GM21423 (cell line): ENCODE results near the gene GABBR2.
"Not testable (repeated sequence)": the region's sequence is repeated elsewhere in the genome, so short reads cannot be mapped to it uniquely, and the experiment has no call there.

Experiments
- ATAC-seq: cut with Tn5 transposase; IDR thresholded peaks from one replicate; pipeline ENCODE4 v1.9.1; 2021; ENCODE audit warnings: mild to moderate bottlenecking, moderate library complexity; ENCODE audit not compliant: unreplicated experiment

Gene GABBR2

DNA sequence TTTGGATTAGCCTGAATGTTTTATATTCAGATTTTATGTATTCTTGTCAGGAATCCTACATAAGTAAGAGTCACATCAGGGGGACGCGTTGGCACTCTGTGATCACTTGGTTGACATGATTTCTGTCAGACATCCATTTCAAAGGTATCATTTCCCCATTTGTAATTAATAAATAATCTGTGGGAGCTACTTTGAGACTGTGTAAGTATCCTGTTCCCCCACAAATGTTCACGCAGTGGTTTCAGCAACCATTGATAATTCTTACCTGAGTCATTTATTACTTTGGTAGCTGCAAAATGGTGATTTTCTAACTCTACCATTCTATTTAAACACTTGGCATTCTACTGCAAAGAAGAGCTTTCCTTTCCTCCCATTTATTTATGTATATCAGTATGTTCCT is 396.4 kb downstream of the GABBR2 start:
- no peak for ATAC-seq

DNA sequence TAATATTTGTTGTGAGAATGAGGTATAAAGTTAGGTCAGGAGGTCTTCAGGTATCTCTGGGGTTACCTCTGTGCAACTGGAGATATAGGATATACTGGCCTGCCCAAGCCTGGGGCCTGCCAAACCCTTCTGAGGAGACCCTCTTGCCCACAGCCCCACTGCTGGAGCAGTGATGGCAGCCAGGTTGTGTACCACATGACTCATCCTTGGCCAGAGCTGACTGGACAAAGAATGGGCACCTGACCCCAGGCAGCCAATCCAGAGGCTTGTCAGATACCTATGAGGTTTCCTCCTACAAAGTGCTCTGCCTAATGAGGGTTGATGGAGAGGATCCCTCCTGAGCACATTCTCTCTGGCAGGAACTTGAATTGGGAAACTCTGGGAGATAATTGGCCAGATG is 397.2 kb downstream of the GABBR2 start:
- no peak for ATAC-seq

DNA sequence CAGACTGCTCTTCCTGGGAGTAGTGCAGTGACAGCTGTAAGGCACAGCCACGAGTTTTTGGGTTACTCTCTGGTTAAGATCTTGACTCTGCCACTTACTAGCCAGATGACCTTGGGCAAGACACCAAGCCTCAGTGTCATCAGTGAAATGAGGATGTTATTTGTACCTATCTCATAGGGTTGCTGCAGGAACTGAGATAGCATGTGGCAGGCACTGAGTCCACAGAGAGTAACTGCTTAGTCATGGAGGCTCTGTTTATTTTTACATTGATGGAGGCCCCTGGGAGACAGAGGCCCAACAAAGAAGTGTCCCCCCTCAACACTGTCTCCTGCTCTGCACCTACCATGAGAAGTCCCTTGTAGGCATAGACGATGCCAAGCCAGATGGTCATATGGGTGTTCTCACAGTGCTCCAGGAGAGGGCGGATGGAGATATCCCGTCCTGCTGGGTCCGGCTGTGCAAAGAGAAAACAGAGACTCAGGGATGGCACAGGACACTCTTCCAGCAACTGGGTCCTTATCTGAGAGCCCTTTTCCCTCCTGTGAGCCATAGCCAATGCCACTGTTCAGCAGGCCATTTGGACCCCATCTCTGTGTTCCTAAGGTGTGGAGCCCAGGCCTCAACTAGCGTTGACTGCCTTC is 397.9 kb downstream of the GABBR2 start:
- no peak for ATAC-seq

DNA sequence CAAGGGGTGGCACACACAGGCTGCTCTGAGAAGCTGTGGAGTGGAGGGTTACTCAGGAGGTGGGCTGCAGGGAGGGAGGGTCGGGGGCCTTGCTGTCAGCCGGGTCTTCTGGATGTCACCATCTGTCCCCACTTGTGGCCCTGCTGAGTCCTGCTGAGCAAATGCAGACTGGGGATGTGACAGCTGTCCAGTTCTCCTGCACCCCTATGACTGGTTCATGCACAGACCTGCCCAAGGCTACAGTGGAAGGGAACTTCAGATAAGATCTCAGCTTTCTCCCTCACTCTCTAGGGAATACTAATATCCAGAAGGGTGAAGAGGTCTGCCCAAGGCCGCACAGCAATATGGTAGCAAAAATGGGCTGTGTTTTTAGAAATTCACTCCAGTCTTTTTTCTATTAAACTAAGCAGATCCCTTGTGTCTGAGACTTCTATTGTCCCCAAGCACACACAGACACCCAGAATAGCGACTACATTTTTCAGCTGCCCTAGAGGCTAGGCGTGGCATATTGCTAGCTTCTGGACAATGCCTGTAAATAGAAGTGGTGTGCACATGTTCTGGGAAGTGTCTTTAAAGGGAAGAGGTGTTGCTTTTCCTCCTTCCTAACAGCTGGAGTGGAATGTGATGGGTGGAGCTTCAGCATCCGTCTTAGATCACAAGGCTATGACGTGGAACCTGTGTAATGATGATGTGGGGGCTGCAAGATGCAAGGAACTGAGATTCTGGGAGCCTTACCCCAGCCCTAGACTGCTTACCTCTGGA is 402.2 kb downstream of the GABBR2 start:
- ATAC-seq: no peak

DNA sequence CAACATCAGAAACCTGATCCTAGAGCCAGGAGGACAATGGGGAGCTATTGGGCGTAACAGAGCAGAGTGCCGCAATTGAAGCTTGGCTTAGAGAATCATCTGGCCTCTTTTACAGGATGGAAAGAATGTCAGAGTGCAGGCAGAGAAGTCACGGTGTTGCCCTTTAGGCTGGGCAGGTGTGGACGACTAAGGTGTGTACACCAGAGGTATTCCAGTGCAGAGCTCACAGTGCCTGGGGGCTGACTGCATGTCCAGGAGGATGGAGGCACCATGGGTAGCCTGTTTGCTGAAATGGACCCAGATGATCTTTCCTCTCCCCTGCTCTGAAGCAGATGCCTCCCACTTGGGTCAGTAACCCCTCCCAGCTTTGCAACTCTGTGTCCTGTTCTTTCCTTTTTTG is 404.4 kb downstream of the GABBR2 start:
- no peak for ATAC-seq

DNA sequence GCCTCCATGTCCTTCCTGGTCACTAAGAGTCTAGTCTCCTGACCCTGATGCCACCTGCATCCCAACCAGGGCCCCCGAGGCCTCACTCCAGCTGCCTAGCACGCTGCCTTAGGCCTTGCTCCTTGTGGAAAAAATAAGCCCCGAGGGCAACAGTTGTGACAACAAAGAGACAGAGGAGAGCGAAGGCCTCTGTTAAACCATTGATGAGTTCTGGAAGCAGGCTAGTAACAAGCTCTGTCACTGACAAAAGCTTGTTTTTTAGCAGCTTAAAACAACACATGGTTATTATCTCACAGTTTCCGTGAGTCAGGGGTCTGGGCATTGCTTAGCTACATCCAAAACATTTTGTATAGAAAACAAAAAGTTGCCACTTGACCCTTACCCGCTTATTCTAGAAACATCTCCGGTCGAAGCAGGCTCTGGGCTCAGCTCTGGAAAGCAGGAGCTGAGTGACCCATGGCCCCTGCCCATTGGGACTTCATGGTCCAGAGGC is 405.1 kb downstream of the GABBR2 start:
- no peak for ATAC-seq

DNA sequence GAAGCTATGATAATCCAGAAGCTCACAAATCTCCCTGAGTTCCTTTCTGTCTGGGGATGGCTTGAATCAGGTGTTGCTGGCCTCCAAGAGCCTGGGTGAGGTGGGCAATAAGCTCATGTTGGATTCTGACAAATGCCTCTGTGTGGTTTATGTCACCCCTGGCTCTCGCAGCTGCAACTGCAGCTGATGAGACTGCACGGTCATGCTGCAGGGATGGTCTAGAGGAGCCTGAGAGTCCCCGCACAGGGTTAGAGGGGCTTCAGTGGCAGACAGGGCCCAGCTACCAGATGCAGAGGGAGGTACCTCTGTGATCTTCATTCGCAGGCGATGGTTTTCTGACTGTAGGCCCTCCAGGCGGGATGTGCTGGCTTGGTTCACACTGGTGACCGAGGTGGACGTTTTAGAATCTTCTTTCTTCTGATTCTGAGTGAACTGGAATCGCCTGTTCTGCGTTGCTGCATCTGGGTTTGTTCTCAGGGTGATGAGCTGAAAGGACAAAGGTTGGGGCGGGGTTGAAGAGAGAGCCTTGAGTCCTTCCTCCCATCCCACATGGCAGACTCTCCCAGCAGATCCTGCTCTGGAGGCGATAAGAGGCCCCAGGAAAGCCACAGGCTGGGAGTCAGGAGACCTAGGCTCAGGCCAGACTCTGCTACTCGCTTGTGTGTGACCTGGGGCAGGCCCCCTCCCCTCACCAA is 405.6 kb downstream of the GABBR2 start:
- no peak for ATAC-seq

DNA sequence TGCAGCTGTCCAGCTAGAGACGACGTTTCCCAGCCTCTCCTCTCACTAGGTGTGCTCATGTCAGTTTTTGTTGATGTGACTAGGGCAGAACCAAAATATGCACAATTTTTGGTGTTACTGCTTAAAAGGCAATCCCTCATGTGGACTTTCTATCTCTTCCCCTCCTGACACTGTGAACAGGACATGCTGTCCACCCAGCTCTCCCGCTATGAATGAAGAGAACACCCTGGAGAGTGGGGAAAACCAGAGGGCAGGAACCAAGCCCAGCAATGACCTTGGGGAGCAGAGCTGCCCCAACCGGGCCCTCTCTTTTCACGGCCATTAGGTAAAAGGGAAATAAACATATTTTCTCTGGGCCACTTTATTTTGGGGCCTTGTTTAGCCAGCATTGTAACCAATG is 406.6 kb downstream of the GABBR2 start:
- ATAC-seq: no peak

DNA sequence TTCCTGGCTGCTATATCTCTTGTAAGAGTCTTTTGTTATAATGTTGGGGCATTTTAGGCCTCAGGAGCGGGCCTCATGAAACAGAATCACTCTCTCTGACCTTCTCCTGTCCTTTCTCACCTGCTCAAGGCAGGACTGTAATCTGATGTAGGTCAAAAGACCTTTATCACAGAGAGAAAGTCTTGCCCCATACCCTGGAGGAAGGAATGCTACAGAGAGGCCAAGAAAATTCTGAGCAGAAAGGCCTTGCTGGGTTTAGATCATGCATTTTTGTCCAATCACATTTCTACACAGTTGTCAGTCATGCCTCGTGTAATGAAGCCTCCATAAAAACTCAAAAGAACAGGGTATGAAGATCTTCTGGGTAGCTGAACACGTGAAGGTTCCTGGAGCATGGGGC is 408.1 kb downstream of the GABBR2 start:
- ATAC-seq: no peak

DNA sequence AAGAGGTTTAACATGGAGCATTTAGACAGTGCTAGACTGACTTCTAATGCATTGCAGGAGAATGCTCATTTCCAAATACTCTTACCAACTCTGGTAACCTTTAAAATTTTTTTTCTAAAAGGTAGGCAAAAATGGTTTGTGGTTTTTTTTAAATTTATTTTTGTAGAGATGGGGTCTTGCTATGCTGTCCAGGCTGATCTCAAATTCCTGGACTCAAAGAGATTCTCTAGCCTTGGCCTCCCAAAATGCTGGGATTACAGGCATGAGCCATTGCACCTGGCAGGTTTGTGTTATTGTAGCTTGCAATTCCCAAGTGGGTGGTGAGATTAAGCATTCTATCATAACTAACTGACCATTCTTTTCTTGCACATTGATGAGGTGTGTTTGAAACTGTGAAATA is 410.3 kb downstream of the GABBR2 start:
- no peak for ATAC-seq

DNA sequence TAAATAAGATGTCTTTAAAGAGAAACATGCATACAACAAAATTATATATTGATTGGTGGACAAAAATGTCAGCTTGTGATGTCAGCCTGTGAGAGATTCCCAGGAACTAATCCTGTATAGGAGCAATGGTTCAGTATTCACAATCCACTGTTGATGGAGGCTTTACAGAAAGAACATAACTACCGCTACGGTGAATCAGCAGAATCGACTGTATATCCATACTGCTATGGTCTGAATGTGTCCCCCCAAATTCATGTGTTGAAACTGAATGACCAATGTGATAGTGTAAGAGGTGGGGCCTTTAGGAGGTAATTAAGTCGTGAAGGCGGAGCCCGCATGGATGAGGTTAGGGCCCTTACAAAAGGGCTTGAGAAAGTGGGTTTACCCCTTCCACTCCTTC is 412.9 kb downstream of the GABBR2 start:
- ATAC-seq: no peak

DNA sequence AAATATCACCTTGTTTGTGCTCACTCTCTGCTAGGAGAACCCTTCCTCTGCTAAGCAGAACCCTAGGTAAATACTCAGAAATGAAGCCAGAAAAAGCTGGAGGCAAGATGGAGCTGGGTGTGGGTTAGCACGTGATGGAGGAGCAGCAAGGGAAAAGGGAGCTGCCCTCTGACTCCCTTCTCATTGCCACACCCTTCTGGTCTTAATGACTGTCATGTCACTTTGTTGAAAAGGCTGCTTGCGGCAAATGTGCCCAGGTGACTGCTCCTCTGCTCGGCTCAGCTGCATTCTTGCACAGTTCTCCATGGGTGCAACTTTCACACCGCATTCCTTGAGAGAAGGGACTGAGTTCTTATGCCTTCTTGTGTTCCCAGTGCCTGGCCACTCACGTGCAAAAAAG is 416.9 kb downstream of the GABBR2 start:
- no peak for ATAC-seq

DNA sequence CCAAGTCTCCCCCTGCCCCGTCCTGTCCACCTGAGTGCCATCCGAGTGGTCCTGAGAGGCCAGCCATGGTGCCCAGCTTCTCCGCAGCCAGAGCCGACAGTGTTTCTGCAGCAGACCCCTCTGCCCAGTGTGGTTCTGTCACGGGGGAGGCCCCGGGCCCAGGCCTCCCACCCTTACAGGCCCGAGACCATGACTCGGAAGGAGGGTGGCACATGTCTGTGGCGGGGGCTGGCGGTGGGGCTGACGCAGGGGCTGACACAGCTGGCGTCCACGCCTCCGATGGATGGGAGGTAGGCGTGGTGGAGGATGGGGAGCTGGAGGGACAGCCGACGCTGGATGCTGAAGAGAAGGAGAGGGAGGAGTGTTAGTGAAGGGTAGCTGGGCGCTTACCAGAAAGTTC is 418.3 kb downstream of the GABBR2 start:
- no peak for ATAC-seq

DNA sequence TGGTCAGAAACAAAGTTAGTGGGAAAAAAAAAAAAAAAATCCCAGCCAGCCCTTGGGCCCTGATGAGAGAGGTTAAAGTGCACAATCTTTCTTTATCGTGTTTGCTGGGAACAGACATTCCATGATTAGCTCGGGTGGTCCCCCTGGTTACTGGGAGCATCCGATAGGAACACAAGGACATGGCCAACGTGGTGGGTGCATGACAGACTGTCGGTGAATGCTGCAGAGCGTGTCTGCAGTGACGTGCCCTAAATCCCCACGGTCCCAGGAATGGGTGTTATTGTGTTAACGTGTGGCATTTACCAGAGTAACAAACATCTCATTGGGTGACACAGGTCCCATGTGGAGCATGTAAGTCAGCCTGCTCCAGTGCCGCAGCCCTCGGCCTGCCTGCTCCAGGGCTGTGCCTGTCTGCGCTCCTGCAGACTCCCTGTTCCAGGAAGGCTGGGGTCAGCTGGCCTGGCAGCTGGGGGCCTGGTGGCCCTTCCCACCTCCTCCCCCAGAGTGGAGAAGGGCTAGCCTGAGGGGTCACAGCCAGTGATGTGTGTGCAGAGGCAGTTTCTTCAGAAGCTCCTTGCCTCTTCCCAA is 419.0 kb downstream of the GABBR2 start:
- no peak for ATAC-seq

DNA sequence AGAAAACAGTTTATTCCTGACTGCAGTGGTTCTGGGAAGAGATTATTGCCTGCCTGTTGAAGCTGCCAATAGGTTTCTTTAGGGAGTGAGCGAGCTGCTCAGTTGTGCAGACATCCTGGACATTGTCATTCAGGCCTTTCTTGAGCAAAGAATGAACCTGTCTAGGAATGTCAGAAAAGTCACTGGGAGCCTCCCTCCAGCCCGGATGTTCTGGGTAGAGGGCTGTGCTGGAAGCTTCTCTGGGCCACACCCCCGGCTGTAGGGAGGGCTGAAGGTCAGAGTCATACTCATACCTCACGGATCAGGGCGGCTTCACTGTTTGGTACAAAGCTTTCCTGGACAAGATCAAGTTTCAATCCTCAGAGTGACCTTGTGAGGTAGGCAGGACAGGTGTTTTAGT is 419.9 kb downstream of the GABBR2 start:
- no peak for ATAC-seq

DNA sequence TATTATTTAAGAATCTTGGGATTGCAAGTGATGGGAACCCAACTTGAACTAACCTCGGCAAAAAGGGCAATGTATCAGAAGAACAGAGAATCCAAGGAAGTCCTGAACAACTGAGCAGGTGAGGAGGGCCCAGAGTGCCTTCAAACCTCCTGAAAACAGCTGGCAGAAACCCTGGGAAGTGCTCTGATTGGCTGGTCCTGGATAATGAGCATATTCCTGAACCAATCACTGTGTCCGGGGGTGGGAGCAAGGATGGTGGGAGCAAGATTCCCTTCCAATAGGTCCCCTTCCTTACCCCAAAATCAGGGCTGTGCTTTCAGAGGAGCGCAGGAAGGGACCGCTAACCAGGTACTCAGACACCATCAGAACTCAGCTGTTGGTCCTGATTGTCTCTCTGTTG is 421.4 kb downstream of the GABBR2 start:
- no peak for ATAC-seq

DNA sequence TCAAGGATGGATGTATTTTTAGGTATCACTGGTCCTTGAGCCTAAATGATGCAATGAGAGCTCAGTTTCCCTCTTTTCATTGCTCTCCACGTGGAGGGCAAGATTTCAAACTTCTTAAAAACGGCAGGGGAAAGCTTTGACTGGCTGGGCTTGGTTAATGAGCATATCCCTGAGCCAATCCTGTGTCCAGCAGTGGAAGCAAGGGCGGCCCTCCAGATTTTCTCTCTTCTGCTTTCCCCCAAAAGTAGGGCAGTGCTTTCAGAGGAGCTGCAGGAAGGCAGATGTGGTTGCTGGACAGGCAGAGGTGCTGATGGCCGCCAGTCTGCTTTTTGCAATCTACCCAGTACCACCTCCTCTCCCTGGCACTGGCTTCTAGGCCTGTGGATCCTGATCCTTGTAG is 423.3 kb downstream of the GABBR2 start:
- no peak for ATAC-seq

DNA sequence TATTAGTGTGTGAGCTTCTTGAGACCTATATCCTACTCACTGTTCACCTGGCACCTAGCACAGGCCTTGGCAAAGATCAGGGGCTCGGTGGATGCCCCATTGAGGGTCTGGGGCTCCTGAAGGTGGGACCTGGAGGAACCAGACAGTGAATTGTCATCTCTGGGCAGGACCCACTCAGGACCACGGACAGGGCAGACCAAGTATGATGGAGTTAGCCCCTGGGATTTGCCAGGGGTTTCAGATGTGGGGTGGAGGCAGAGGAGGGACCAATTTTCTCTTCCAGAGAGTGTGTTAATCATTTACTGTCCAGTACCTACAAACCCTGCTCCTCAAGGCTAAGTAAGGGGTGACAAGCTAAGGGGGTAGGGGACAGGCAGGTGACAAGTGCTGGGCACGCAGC is 424.0 kb downstream of the GABBR2 start:
- no peak for ATAC-seq

DNA sequence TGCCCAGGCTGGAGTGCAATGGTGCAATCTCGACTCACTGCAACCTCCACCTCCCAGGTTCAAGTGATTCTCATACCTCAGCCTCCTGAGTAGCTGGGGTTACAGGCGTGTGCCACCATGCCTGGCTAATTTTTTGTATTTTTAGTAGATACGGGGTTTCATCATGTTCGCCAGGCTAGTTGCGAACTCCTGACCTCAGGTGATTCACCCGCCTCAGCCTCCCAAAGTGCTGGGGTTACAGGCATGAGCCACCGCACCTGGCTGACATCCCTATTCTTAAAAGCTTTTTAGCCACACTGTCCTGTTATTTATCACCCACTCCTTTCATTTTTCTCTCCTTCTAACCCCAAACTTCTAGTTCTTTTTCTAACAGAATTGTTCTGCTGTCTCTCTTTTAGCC is 425.6 kb downstream of the GABBR2 start:
- ATAC-seq: not testable (repeated sequence)

DNA sequence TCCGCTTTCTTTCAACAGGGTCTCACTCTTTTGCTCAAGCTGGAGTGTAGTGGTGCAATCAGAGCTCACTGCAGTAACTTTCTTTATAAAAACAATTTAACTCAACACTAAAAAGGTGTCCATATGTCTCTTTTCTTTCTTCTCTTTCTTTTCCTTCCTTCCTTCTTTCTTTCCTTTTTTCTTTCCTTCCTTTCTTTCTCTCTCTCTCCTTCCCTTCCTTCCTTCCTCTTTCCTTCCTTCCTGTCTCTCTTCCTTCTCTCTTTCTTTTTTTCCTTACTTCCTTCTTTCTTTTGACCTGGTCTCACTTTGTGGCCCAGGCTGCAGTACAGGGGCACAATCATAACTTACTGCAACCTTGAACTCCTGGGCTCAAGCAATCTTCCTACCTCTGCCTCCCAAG is 427.5 kb downstream of the GABBR2 start:
- ATAC-seq: no peak

DNA sequence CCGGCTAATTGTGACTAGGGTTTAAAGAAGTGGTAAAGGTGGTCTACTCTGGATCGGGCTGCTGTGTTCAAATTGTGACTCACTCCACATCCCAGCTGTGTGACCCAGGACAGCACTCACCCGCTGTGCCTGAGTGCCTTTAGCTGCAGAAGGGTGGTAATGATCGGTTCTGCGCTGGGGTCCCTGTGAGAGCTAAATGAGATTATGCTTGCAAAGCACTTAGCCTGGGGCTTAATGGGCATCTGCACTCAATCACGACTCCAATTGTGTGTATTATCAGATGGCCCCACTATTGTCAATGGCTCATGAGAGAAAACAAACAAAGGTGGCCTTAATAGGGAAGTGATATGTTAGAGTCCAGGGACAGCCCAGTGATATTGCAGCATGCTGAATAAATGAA is 428.2 kb downstream of the GABBR2 start:
- no peak for ATAC-seq

DNA sequence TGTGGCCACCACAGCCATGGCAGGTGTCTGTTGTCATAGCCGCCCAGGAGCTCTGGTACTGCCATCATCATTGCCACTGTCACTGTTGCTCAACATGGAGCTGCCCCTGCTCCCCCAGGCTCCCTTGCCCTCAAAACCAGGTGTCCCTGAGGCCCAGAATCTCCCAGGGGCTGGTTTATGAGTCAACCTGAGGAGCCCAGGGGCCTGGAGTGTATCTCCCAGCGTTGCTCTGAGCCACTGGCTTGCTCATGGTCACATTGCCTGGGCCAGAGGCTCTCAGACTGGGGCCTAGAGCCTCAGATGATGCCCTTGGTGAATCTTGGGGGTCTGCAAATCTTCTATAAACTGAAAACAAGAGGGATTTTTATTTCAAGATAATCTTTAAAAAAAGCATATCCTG is 428.6 kb downstream of the GABBR2 start:
- no peak for ATAC-seq
